Measurements from ENCODE around the gene NMB. TPM values are rescaled to one million over a fixed set of nuclear protein-coding genes. Genes with fewer than 3 reads are reported as not detected.

NMB gene
- total and polyA plus RNA-seq, 2 donors, result 4.9 to 5.8 TPM

DNA sequence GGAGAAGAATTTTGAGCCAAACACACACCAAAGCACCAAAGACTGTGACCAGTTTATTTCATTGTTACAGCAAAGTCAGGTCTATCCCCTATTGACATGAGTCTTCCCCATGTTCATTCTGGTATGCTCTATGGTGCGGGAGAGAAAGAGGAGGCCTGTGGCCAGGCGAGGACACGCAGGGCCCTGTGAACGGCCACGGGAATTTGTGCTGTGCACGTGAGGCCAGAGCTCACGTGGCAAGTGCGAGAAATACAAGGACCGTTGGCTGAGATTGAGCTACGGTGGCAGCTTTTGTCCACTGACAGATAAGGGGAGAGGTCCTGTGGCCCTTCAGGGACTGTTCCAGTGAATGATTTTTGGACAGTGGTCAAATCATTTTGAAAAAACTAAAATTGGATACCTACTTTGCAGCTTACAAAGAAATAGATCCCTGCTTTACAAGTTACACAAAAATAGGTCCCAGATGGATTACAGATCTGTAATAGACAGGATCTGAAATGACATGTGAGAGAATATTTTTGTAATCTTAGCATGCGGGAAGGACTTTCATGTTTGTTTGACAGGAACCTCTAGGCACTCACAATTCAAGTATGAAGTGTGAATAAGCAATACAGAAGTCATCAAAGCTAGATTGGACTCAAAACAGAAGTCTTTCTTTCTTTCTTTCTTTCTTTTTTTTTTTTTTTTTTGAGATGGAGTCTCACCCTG, 48.0 kb downstream of the NMB start:
- no peaks in the 10 kb centered on the region for H3K9me3 ChIP-seq (ENCODE audit: control insufficient read depth in 2 of 2, insufficient read depth in 1 of 2, low read length in 1 of 2)
- H3K36me3 ChIP-seq (ENCODE audit: control insufficient read depth in 2 of 2, insufficient read depth in 2 of 2, low read length in 1 of 2), result peaks cover 22 to 40% of the 10 kb centered on the region in 2 donors
- no peaks in the 10 kb centered on the region for H3K27me3 ChIP-seq (ENCODE audit: control insufficient read depth in 2 of 2, insufficient read depth in 1 of 2, low read length in 1 of 2)
- peaks cover 0 to 7% of the 10 kb centered on the region in 2 donors for H3K4me1 ChIP-seq (ENCODE audit: control insufficient read depth in 2 of 2, insufficient read depth in 2 of 2, low read length in 2 of 2)
- no peak overlapping the region for H3K27ac ChIP-seq (ENCODE audit: low read depth in 1 of 2, low read length in 1 of 2)
- no peak overlapping the region for H3K4me3 ChIP-seq (ENCODE audit: low read length in 2 of 2)
- no peak for DNase-seq (ENCODE audit: low read depth in 6 of 9, low spot score in 9 of 9)
- 94% methylated on average over 11 of the region's 11 CpGs for WGBS

DNA sequence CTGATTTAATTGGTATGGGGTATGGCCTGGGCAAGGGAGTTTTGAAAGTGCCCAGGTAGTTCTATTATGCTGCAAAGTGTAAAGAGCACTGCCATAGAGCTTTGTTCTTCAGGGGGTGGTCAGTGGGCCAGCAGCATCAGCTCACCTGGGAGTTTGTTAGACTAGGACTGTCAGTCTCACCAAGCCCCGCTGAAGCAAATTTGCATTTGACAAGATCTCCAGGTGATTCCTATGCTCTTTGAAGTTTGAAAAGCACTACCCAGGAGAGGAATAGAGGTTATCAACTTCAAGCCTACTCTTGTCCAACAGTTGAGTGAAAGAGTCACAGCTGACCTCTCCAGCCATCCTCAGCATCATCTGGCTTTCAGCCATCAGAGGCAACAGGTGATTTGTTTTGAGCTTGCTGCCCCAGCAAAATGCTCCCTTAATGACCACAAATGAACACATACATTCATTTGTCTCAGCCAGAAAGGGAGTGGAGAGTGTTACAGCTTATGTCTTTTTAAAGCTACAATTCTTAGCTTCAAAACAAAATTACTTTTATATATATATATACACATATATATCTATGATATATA, 49.2 kb downstream of the NMB start:
- Histone ChIP-seq H3K27ac (ENCODE audit: low read depth in 1 of 2, low read length in 1 of 2) (no peak overlapping the region), H3K27me3 (ENCODE audit: control insufficient read depth in 2 of 2, insufficient read depth in 1 of 2, low read length in 1 of 2) (no peaks in the 10 kb centered on the region), H3K4me1 (ENCODE audit: control insufficient read depth in 2 of 2, insufficient read depth in 2 of 2, low read length in 2 of 2) (peaks cover 0 to 7% of the 10 kb centered on the region in 2 donors), H3K36me3 (ENCODE audit: control insufficient read depth in 2 of 2, insufficient read depth in 2 of 2, low read length in 1 of 2) (peaks cover 30 to 48% of the 10 kb centered on the region in 2 donors), H3K9me3 (ENCODE audit: control insufficient read depth in 2 of 2, insufficient read depth in 1 of 2, low read length in 1 of 2) (no peaks in the 10 kb centered on the region), H3K4me3 (ENCODE audit: low read length in 2 of 2) (no peak overlapping the region)
- WGBS, result 94% methylated on average over 1 of the region's 1 CpG
- no peak for DNase-seq (ENCODE audit: low read depth in 6 of 9, low spot score in 9 of 9)

- 98% methylated on average over 8 of the region's 8 CpGs for WGBS
- no peak for DNase-seq (ENCODE audit: low read depth in 6 of 9, low spot score in 9 of 9)
- H3K36me3 ChIP-seq (ENCODE audit: control insufficient read depth in 2 of 2, insufficient read depth in 2 of 2, low read length in 1 of 2), result peaks cover 32 to 52% of the 10 kb centered on the region in 2 donors
- no peak overlapping the region for H3K27ac ChIP-seq (ENCODE audit: low read depth in 1 of 2, low read length in 1 of 2)
- H3K27me3 ChIP-seq (ENCODE audit: control insufficient read depth in 2 of 2, insufficient read depth in 1 of 2, low read length in 1 of 2), result no peaks in the 10 kb centered on the region
- no peak overlapping the region for H3K4me3 ChIP-seq (ENCODE audit: low read length in 2 of 2)
- peaks cover under 1 to 7% of the 10 kb centered on the region in 2 donors for H3K4me1 ChIP-seq (ENCODE audit: control insufficient read depth in 2 of 2, insufficient read depth in 2 of 2, low read length in 2 of 2)
- no peaks in the 10 kb centered on the region for H3K9me3 ChIP-seq (ENCODE audit: control insufficient read depth in 2 of 2, insufficient read depth in 1 of 2, low read length in 1 of 2)
These were observed 51.3 kb downstream of the NMB start for GRCh38 chr15:84606653-84607120.

GRCh38 chr15:84605554-84605882, 52.5 kb downstream of the NMB start:
- Histone ChIP-seq H3K4me1 (ENCODE audit: control insufficient read depth in 2 of 2, insufficient read depth in 2 of 2, low read length in 2 of 2) (peaks cover 3 to 13% of the 10 kb centered on the region in 2 donors), H3K4me3 (ENCODE audit: low read length in 2 of 2) (no peak overlapping the region), H3K27me3 (ENCODE audit: control insufficient read depth in 2 of 2, insufficient read depth in 1 of 2, low read length in 1 of 2) (no peaks in the 10 kb centered on the region), H3K27ac (ENCODE audit: low read depth in 1 of 2, low read length in 1 of 2) (no peak overlapping the region), H3K36me3 (ENCODE audit: control insufficient read depth in 2 of 2, insufficient read depth in 2 of 2, low read length in 1 of 2) (peaks cover 32 to 52% of the 10 kb centered on the region in 2 donors), H3K9me3 (ENCODE audit: control insufficient read depth in 2 of 2, insufficient read depth in 1 of 2, low read length in 1 of 2) (no peaks in the 10 kb centered on the region)
- DNase-seq (ENCODE audit: low read depth in 6 of 9, low spot score in 9 of 9), result no peak
- 79% methylated on average over 2 of the region's 2 CpGs for WGBS

Other genes starting within 250 kb of the NMB start
- gene ZSCAN2, start 57.2 kb downstream of the NMB start, total RNA-seq, result 17.7 TPM
- gene ZSCAN2, start 57.2 kb downstream of the NMB start, polyA plus RNA-seq, result 8.4 TPM
- 20.4 TPM for gene WDR73, start 3.9 kb downstream of the NMB start, total RNA-seq
- gene WDR73, start 3.9 kb downstream of the NMB start, polyA plus RNA-seq, result 22.4 TPM
- gene SEC11A, start 57.9 kb upstream of the NMB start, total RNA-seq, result 120 TPM
- 158 TPM for gene SEC11A, start 57.9 kb upstream of the NMB start, polyA plus RNA-seq
- gene ZNF592, start 90.4 kb upstream of the NMB start, total RNA-seq, result 5.9 TPM
- 9.7 TPM for gene ZNF592, start 90.4 kb upstream of the NMB start, polyA plus RNA-seq
- gene ALPK3, start 159.2 kb upstream of the NMB start, total RNA-seq, result 1.1 TPM
- 1.3 TPM for gene ALPK3, start 159.2 kb upstream of the NMB start, polyA plus RNA-seq
- 0.05 TPM for gene SLC28A1, start 226.5 kb upstream of the NMB start, total RNA-seq
- gene SLC28A1, start 226.5 kb upstream of the NMB start, polyA plus RNA-seq, result 0.18 TPM

Data from thymus (tissue), 11 donors.